HCT116 (cell line): ENCODE results near the gene DENND10. TPM values are rescaled to one million over a fixed set of nuclear protein-coding genes. Genes with fewer than 3 reads are reported as not detected.

Source experiments
- ATAC-seq: fragments of 200-7000 bp; cut with Tn5 transposase; 2 replicates; pipeline ENCODE4 v1.9.1; 2020; ENCODE audit warnings: mild to moderate bottlenecking, moderate library complexity
- BruUV-seq: library from RNA; stranded (reverse); fragments of 400-500 nt; replicated peaks from 2 replicates; lab custom pipeline; 2021; lab: Mats Ljungman, UMichigan
- CTCF ChIA-PET: fragments of 300-600 bp; sonication (Branson Sonifier 250); formaldehyde crosslinking; loops from one replicate; lab custom pipeline; 2021; ENCODE audit warnings: antibody characterized with exemption; lab: Charles Lee
- POLR2A ChIA-PET: fragments of 300-600, 350-600 bp; sonication (Branson Sonifier 250); formaldehyde crosslinking; loops from one replicate; lab custom pipeline; 2021; ENCODE audit warnings: antibody characterized with exemption; lab: Charles Lee
- RAD21 ChIA-PET, 2 experiments: fragments of 300-600 bp; sonication (Branson Sonifier 250); formaldehyde crosslinking; loops; one replicate each; lab custom pipeline; 2023; ENCODE audit warnings: low total read pairs in 2 of 2; ENCODE audit not compliant: uncharacterized antibody in 2 of 2, unreplicated experiment in 2 of 2, low non-redundant PET in 1 of 2; lab: Charles Lee
- DNase-seq: peaks from one replicate; pipeline ENCODE4 v3.0.0-alpha.2; 2010; ENCODE audit warnings: low read depth, low spot score
- H2AFZ ChIP-seq: fragments of 200-600 bp; shearing (Covaris generic), sonication (generic); 2 replicates; pipeline ENCODE4 v1.6.1; 2017; ENCODE audit warnings: low read depth, mixed run types, mixed read lengths, antibody characterized with exemption, low read length; ENCODE audit not compliant: poor library complexity, severe bottlenecking
- H3K27ac ChIP-seq: 2 replicates; pipeline ENCODE4 v1.5.1; 2012; ENCODE audit warnings: low read depth, low read length
- H3K27me3 ChIP-seq: fragments of 200-600 bp; sonication (generic); 2 replicates; pipeline ENCODE4 v1.6.1; 2016; ENCODE audit warnings: mixed run types, low read length, mixed read lengths; ENCODE audit not compliant: insufficient read depth
- H3K36me3 ChIP-seq, 2 experiments: fragments of 200-500 bp in 1 of 2; fragments of 200-600 bp in 1 of 2; sonication (Bioruptor generic) in 1 of 2; sonication (generic) in 1 of 2; 2 replicates each; pipeline versions ENCODE4 v1.5.1 to v1.6.1; 2014 to 2016; ENCODE audit warnings: low read length in 2 of 2, inconsistent platforms in 1 of 2, mixed read lengths in 1 of 2, mixed run types in 1 of 2; ENCODE audit not compliant: insufficient read depth in 2 of 2, control insufficient read depth in 1 of 2
- H3K4me1 ChIP-seq, 2 experiments: fragments of 200-600 bp in 1 of 2; sonication (generic) in 1 of 2; 2 replicates each; pipeline versions ENCODE4 v1.5.1 to v1.6.1; 2012 to 2017; ENCODE audit warnings: low read length in 2 of 2, inconsistent platforms in 1 of 2, mild to moderate bottlenecking in 1 of 2, mixed read lengths in 1 of 2, mixed run types in 1 of 2, moderate library complexity in 1 of 2; ENCODE audit not compliant: insufficient read depth in 2 of 2, control insufficient read depth in 1 of 2
- H3K4me2 ChIP-seq: fragments of 200-600 bp; sonication (generic); 2 replicates; pipeline ENCODE4 v1.6.1; 2017; ENCODE audit warnings: mixed run types, low read length, mixed read lengths
- H3K4me3 ChIP-seq, 2 experiments: fragments of 200-600 bp in 1 of 2; sonication (generic) in 1 of 2; replicated peaks in 1 of 2; 2 replicates each; pipeline ENCODE4 v1.5.1; 2011 to 2016; ENCODE audit warnings: low read length in 2 of 2, control low read depth in 1 of 2, low read depth in 1 of 2, mild to moderate bottlenecking in 1 of 2, mixed read lengths in 1 of 2, mixed run types in 1 of 2
- H3K79me2 ChIP-seq: fragments of 200-600 bp; sonication (generic); 2 replicates; pipeline ENCODE4 v1.6.1; 2017; ENCODE audit warnings: mild to moderate bottlenecking, mixed run types, low read length, moderate library complexity, mixed read lengths; ENCODE audit not compliant: insufficient read depth
- H3K9ac ChIP-seq: fragments of 200-600 bp; sonication (generic); 2 replicates; pipeline ENCODE4 v1.6.1; 2016; ENCODE audit warnings: low read length, mixed read lengths
- H3K9me2 ChIP-seq: fragments of 200-600 bp; sonication (generic), shearing (Covaris generic); 2 replicates; pipeline ENCODE4 v1.6.1; 2017; ENCODE audit warnings: mixed run types, mild to moderate bottlenecking, moderate library complexity; ENCODE audit not compliant: insufficient read depth
- H3K9me3 ChIP-seq, 2 experiments: fragments of 200-500 bp in 1 of 2; fragments of 200-600 bp in 1 of 2; sonication (Bioruptor generic) in 1 of 2; sonication (generic) in 1 of 2; 2 replicates each; pipeline ENCODE4 v1.6.1; 2014 to 2017; ENCODE audit warnings: low read length in 2 of 2, mixed read lengths in 2 of 2, inconsistent platforms in 1 of 2, low read depth in 1 of 2, mild to moderate bottlenecking in 1 of 2, mixed run types in 1 of 2, moderate library complexity in 1 of 2; ENCODE audit not compliant: control insufficient read depth in 1 of 2, insufficient read depth in 1 of 2
- H4K20me1 ChIP-seq: fragments of 200-600 bp; sonication (generic), shearing (Covaris generic); 2 replicates; pipeline ENCODE4 v1.6.1; 2017; ENCODE audit warnings: mixed run types, mild to moderate bottlenecking, moderate library complexity; ENCODE audit not compliant: insufficient read depth
- CTCF ChIP-seq, 3 experiments: fragments of 200-600 bp in 1 of 3; sonication (generic) in 1 of 3; IDR thresholded peaks in 2 of 3; conservative IDR thresholded peaks in 1 of 3; 2 replicates each; pipeline ENCODE4 v1.5.1; 2012 to 2017; ENCODE audit warnings: low read depth in 2 of 3, low read length in 2 of 3, antibody characterized with exemption in 1 of 3, borderline replicate concordance in 1 of 3, control low read depth in 1 of 3, mild to moderate bottlenecking in 1 of 3, mixed read lengths in 1 of 3, mixed run types in 1 of 3, moderate library complexity in 1 of 3; ENCODE audit not compliant: insufficient read depth in 1 of 3
- EGR1 ChIP-seq: IDR thresholded peaks from 2 replicates; pipeline ENCODE4 v1.6.1; 2012; ENCODE audit warnings: low read depth
- ELF1 ChIP-seq: IDR thresholded peaks from 2 replicates; pipeline ENCODE4 v1.6.1; 2012; ENCODE audit warnings: low read depth, borderline replicate concordance
- POLR2A ChIP-seq: IDR thresholded peaks from 2 replicates; pipeline ENCODE4 v1.7.0; 2011; ENCODE audit warnings: borderline replicate concordance; ENCODE audit not compliant: insufficient read depth, insufficient read length; ENCODE audit errors: extremely low read depth
- POLR2AphosphoS5 ChIP-seq: IDR thresholded peaks from 2 replicates; pipeline ENCODE4 v1.6.1; 2011; ENCODE audit warnings: mild to moderate bottlenecking, low read depth, low read length, moderate library complexity
- SP1 ChIP-seq: IDR thresholded peaks from 2 replicates; pipeline ENCODE4 v1.6.1; 2012; ENCODE audit warnings: low read depth
- SRF ChIP-seq: IDR thresholded peaks from 2 replicates; pipeline ENCODE4 v1.6.1; 2012; ENCODE audit warnings: low read depth
- YY1 ChIP-seq: IDR thresholded peaks from 2 replicates; pipeline ENCODE4 v1.6.1; 2011; ENCODE audit warnings: low read length, low read depth, moderate library complexity, mild to moderate bottlenecking; ENCODE audit not compliant: insufficient replicate concordance; ENCODE audit errors: extremely low read depth
- ZFX ChIP-seq: fragments of 450-650 bp; IDR thresholded peaks from 2 replicates; pipeline ENCODE4 v1.6.1; 2017
- intact Hi-C: fragments of 100-400 bp; cut with micrococcal nuclease; formaldehyde crosslinking; loops from 2 replicates; pipeline ENCODE4 v1.10.0; 2022
- total RNA-seq: library from RNA; stranded (reverse); gene quantifications from one replicate; pipeline ENCODE4 v1.2.1, GENCODE V29; 2021; ENCODE audit not compliant: unreplicated experiment
- TF ChIP-seq, protein P1 (sequence below): IDR thresholded peaks from 2 replicates; pipeline ENCODE4 v1.6.1; 2011; ENCODE audit warnings: mild to moderate bottlenecking, low read length, moderate library complexity; ENCODE audit not compliant: insufficient replicate concordance; ENCODE audit errors: extremely low read depth

The DENND10 gene
- total RNA-seq, 1 experiment from 2014 or later, result 47.5 TPM

DNA sequence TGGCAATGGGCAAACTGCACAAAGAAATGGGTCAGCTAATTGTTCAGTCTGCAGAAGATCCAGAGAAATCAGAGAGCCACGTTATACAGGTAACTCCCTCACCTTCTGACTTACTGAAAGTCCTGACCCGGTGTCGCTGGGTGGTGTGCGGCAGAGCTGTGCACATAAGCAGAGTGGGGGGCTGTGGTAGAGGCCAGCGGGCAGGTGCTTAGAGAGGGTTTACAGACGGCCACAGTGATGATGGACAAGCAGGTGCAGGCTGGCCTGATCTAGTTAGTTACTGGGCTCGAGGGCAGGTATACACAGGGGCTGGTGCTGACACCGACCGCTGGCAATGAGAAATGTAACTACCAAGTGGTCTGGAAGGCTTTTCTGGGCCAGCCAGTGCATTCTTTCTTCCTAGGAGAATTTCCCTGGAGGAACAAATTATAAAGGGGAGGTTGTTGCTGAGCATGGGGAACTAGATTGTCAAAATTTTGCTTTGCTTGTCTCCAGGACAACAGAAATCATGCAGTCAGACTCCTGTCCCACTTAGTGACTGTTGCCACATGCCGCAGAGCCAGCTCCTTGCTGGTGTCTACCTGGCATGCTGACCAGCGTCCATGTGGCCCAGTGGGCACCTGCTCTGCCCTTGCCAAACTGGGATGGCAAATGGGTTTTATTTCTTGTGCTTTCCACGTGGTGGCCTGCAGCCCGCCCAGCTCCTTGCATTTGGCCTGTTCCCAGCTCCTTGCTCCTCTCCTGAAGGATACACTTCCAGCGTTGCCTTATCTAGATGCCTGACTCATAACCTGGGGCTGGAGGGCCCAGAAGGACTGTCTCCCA is 28.8 kb downstream of the DENND10 start:
- H3K9ac ChIP-seq, result no peak overlapping the region
- no peak overlapping the region for H3K4me3 ChIP-seq
- no TSS peak for BruUV-seq
- H3K9me2 ChIP-seq, result no peaks in the 10 kb centered on the region
- intact Hi-C loops, result no loop called here
- H3K4me2 ChIP-seq, result no peak overlapping the region
- H3K36me3 ChIP-seq, result peaks cover 16 to 25% of the 10 kb centered on the region in 2 experiments
- no peaks in the 10 kb centered on the region for H3K27me3 ChIP-seq
- H4K20me1 ChIP-seq, result no peaks in the 10 kb centered on the region
- H2AFZ ChIP-seq, result no peak overlapping the region
- H3K4me1 ChIP-seq, result peaks cover 0 to 6% of the 10 kb centered on the region in 2 experiments; a peak in 1 of 4 replicates
- no peak for TF ChIP-seq EGR1
- no peak for TF ChIP-seq YY1
- no peak for TF ChIP-seq POLR2AphosphoS5
- no peak for TF ChIP-seq SP1
- TF ChIP-seq CTCF (IDR thresholded peaks at IDR 0.05 in 2 of 3, conservative IDR thresholded peaks at IDR 0.05 in 1 of 3; ENCODE audit: borderline replicate concordance in 1 of 3, insufficient read depth in 1 of 3, low read depth in 2 of 3, low read length in 2 of 3), result no peak
- TF ChIP-seq SRF, result no peak
- no peak for TF ChIP-seq POLR2A
- TF ChIP-seq, protein P1, sequence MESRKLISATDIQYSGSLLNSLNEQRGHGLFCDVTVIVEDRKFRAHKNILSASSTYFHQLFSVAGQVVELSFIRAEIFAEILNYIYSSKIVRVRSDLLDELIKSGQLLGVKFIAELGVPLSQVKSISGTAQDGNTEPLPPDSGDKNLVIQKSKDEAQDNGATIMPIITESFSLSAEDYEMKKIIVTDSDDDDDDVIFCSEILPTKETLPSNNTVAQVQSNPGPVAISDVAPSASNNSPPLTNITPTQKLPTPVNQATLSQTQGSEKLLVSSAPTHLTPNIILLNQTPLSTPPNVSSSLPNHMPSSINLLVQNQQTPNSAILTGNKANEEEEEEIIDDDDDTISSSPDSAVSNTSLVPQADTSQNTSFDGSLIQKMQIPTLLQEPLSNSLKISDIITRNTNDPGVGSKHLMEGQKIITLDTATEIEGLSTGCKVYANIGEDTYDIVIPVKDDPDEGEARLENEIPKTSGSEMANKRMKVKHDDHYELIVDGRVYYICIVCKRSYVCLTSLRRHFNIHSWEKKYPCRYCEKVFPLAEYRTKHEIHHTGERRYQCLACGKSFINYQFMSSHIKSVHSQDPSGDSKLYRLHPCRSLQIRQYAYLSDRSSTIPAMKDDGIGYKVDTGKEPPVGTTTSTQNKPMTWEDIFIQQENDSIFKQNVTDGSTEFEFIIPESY, result no peak
- no peak for TF ChIP-seq ZFX
- no peak for TF ChIP-seq ELF1
- ChIA-PET POLR2A (no interaction called here), CTCF (no interaction called here), RAD21 (no interaction called here)
- no peak for DNase-seq
- no peak; the same call in 1 of the 2 replicates for ATAC-seq
- no peaks in the 10 kb centered on the region for H3K79me2 ChIP-seq
- no peak overlapping the region for H3K27ac ChIP-seq
- no peaks in the 10 kb centered on the region for H3K9me3 ChIP-seq
